DMS 273 treated with DMSO at 0.1 percent for 48 hours (cell line): ENCODE measurements around the gene HOXD13.

Experiments
- DNase-seq: peaks from one replicate; lab custom pipeline; 2025; lab: John Stamatoyannopoulos, UW

The HOXD13 gene

DNA sequence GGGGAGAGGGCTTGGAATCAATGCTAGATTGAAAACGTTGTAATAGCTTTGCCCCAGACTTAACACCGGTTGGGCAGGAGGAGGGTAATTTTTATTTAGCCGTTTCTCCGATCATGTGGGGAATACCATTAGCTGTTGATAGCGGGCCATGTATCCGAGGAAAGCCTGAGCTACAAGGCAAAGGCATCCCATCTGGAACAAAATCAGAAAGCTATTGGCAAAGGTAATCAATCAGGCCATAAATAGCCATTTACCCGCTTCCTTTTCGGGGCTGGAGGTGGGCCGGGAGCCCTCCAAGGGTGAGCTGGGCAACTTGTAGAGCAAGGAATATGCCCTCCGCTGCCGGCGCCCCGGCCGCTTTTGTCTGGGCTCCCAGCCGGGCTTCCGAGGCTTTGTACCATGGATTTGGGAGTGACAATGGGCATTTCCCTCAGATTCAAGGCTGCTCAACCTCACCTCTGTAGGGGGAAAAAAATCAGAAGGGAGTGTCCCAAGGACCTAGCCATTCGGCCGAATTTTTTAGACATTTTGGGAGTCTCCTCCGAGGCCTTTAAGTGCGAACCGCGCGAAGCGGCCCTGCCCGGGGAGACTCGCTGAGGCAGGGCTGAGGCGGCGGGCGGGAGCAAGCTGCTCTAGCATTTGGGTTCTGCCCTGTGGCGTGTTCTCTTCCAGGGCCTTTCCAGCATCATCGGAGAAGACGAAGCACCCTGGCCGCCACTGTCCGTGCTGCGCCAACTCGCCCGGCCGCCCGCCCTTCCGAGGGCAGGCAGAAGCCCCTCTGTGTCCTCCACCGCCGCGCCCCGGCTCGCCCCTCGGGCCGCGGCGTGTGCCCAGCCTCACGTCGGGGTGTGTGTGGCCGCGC lies 28.9 kb downstream of the HOXD13 start:
- DNase-seq: no peak

DNA sequence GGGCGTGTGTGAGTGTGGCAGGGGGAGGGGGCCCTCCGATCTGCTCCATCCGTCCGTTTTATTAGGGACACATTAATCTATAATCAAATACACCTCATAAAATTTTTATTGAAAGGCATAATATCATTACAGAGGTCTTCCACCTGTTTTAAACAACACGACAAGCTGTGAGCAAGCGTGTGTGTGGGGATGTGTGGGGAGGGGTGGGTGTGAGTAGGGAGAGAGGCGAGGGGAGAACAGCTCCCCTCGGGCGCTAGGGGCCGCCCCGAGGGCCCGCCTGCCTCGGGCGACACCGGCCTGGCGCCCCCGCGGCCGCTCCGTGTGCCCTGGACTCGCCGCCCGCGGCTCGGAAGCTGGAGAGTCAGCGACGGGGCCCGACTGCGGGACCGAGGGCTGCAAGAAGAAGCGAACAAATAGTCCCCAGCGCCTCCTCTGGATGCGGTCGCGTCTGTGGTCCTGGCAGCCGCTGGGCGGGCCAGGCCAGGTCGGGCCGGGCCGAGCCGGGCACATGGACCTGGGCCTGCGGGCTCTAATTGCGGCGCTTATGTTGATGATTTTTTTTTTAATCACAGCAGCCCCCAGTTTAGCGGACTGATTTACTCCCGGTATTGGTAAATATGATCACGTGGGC lies 29.6 kb downstream of the HOXD13 start:
- no peak for DNase-seq

DNA sequence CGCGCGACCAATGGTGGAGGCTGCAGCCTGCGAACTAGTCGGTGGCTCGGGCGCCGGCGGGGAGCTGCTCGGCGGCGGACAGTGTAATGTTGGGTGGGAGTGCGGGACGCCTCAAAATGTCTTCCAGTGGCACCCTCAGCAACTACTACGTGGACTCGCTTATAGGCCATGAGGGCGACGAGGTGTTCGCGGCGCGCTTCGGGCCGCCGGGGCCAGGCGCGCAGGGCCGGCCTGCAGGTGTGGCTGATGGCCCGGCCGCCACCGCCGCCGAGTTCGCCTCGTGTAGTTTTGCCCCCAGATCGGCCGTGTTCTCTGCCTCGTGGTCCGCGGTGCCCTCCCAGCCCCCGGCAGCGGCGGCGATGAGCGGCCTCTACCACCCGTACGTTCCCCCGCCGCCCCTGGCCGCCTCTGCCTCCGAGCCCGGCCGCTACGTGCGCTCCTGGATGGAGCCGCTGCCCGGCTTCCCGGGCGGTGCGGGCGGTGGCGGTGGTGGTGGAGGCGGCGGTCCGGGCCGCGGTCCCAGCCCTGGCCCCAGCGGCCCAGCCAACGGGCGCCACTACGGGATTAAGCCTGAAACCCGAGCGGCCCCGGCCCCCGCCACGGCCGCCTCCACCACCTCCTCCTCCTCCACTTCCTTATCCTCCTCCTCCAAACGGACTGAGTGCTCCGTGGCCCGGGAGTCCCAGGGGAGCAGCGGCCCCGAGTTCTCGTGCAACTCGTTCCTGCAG lies 30.3 kb downstream of the HOXD13 start, which contains the start of gene HOXD9:
Gene HOXD9 (plus strand): TSS at position 37 of the 728 bp plus-strand sequence. CDS start 50 bp downstream, at position 87.
- no peak for DNase-seq

DNA sequence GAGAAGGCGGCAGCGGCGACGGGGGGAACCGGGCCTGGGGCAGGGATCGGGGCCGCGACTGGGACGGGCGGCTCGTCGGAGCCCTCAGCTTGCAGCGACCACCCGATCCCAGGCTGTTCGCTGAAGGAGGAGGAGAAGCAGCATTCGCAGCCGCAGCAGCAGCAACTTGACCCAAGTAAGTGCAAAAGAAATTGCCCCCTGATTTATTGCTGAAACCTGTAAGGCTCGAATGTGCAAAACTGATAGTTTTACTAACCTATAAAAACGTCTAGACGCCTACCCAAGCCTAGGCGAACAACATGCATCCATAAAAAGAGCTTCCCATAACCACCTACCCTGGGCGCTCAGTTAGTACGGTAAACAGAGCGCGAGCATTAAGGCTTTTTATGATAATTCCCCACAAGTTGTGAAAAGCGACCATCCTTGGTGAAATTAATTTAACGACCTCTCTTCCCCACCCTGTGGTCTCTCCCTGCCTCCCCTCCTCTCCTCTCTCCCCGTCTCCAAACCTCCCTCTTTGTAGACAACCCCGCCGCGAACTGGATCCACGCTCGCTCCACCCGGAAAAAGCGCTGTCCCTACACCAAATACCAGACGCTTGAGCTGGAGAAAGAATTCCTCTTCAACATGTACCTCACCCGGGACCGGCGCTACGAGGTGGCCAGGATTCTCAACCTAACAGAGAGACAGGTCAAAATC lies 31.0 kb downstream of the HOXD13 start:
- no peak for DNase-seq

DNA sequence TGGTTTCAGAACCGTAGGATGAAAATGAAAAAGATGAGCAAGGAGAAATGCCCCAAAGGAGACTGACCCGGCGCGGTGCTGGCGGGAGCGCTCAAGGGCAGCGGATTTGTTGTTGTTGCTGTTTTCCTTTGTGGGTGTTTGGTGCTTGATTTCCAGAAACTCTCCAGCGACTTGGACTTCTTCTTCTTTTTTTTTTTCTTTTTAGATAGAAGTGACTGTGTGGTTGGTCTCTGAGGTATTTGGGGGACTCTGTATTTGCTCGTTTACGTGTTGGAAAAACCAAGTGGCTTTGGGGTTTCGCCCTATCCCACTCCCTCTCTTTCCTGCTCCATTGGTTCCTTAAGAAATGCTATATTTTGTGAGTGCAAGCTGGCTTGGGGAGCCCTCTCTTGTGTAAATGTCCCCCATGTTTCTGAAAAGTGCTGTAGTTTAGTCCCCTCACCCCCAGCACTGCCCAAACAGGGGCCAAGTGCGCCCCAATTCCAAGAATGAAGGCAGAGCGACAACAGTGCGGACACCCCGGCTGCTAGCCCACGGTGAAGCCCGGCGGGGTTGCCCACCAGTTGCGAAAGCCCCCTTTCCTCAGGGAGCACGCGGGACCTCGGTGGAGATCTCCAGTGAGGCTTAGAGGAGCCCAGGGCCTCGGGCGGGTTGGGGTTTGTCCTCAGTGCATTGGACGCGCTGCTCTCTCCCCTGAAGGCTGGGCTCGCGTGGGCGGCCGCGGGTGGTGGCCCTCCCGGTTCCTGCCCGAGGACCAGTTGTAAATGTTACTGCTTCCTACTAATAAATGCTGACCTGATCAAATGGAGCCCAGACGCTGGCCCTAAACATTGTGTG lies 31.8 kb downstream of the HOXD13 start:
- no peak for DNase-seq

DNA sequence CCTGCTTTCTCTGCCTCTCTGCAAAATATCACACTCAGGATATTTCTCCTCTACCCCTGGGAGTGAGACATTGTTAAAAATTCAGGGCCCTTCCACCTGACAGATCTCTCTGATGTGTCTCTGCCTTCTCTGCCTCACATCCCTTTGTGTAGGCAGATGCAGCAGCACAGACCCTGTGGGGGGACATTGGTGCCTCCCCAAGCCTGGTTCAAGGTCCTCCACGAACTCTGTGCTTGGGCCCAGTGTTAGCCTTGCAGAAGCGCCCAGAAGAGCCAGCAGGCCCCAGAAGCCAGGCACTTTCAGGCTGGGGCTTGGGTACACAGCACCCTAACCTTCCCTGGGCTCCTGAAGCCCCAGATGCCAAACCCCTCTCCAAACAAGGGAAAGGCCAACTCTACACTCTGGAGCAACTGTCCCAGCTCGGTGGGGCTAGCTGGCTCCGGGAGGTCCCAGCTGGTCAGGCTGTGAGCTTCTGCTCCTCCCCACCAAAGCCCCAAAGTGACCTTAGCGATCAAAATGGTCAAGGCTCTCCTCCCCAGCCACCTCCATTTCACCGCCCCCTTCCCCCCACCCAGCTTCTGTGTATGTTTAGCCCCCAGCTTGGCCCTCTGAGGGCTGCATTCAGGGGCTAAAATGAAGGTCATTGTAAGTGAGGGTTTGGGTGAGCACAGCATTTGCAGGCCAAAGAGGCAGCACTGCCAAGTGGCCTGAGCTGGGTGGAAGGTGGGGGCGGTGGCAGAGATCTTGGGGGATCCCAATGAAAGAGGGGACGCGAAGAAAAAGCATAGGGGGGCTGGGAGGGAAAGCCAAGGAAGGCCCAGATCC lies 32.6 kb downstream of the HOXD13 start:
- DNase-seq: no peak

DNA sequence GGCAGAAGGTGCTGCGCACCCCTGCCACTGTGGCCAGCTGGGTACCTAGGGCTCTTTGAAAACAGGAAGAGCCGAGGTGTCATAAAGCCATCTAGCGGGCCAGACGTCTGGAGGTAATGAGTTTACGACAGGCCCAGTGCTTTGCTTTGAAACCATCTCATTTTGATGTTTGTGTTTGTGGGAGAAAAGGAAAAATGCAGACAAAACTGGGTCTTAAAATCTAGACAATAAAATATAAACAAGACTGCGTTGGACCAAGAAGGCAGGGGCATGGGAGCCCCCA lies 33.2 kb downstream of the HOXD13 start:
- DNase-seq: no peak

DNA sequence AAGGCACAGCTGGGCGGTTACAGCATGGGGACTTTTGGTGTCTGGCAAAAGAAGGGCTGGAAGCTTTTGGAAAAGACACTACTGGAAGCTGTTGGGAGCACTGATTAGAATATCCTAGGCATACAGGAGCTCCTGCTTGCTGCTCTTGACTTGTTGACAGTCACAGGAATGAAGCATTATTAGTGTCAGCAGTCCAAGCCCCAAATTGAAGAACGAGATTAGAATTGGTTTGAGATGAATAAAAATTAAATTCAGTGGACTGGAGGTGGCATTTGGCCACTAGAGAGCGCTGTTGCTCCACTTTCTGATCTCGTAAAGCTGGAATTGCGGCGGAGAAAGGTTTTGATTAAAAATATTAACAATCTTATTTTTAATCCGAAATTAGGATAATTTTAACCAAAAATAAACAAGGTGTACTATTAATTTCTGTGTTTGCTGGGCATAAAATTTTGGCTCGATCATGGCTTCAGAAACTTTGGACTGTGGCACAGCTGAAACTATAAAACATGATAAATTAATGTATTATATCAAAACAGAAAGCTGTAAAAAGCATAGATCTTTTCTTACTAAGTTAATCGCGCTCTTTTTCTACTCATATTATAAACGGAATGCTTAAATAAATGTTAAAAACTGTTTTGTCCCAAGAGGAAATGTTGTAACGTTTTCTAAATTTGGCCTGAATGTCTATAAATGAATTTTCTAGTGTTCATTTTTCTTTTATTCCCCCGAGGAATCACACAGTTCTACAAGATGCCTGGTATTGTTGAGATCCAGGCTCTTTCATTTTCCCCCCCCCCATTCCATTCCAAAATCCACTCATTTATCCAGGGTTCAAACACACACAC lies 34.6 kb downstream of the HOXD13 start:
- no peak for DNase-seq

DNA sequence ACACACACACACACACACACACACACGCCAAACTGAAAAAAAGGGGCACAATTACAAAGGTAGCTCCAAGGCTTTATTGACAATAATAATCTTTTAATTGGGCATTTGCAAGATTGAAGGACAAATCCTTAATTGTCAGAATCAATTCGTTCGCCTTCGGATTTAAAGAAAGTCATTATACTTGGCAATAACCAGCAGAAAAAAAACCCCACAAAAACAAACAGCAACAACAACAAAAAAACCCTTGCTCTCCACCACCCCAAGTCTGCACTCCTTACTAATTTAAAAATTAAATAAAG lies 35.2 kb downstream of the HOXD13 start:
- DNase-seq: no peak

DNA sequence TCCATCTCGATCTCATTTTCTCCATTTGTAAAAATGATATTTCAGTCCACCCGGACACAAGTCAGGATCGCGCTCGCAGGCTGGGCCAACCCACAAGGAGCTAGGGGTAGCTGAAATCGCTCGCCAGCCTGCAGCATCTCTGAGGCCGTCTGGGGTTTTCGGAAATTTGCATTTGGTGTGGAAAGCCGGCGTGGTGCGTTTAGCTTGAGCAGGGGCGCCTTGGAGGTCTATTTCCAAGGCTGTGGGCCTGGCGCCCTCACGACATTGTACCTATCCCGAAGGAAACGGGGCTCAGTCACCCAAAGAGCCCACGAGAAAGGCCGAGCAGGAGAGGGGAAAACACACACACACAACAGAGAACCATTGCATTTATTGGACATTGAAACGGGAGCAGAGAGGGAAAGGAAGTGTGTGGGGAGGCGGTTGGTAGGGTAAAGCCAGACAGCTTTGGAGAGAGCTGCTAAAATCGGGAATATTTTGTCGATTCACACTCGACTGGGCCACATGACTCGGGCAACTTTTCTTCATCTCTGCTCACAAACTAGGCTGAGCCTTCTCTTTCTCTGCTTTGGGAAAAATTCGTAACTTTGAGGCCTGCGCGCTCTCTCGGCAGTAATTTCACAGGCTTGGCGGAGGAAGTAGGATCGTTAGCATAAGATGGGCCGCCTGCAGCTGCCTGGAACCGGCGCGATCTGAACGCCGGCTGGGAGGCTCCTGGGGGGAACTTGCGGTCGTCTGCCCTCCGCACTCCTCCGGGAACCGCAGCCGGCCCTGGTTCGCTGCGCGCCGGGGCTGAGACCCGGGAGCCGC lies 35.9 kb downstream of the HOXD13 start:
- DNase-seq: no peak

DNA sequence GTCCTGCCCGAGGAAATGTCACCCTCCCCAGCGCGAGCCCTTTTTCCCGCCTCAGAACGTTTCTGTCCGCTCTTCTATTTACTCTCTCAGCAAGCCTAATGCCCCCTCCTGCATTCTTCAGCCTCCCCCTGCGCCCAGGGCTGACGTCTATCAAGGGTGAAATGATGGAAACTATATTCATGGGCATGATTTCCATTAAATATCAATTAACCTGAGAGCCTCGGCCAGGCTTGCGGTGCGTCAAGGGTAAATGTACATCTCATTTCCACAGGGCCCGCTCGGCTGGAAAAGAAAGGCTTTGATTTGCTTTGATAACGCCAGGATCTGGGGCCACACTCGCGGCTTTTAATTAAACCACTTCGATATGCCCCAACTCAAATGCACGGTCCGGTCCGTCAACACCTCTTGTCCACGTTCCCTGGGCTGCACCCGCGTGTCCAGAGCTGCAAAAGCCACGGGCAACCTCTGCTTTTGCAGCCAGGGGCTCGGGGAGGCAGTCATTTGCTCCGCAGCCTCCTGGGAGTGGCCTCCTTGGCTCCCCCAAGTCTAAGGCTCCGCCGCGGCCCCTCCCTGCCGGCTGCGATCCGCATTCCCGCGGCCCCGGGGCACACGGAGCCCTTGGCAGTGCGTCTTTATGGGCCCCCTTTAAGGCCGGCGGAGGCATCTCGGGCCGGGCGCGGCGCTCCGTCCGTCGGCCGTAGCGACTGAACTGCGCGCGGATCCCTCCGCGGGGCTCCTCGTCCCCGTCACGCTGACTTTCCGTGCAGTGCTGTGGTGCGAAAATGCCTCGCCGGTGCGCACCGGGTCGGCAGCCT lies 36.7 kb downstream of the HOXD13 start, which contains the start of gene HOXD8:
Gene HOXD8 (plus strand): TSS at position 724 of the 815 bp plus-strand sequence. CDS start 662 bp downstream, outside the sequence.
- no peak for DNase-seq

DNA sequence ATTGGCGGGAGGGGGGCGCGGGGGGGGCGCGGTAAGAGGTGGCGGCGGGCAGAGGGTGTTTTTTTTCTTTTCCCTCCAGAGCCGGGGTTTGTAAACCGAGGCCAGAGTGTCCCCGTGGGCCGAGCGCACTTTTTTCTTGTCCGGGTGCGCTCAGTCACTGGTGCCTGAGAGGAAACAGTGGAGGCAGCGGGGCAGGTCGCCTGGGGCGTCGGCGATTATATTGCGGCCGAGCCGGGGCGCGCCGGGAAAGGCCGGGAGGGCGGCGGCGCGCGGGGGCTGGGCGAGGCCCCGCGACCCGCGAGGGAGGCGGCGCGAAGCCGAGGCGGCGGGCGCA lies 37.3 kb downstream of the HOXD13 start:
- no peak for DNase-seq

DNA sequence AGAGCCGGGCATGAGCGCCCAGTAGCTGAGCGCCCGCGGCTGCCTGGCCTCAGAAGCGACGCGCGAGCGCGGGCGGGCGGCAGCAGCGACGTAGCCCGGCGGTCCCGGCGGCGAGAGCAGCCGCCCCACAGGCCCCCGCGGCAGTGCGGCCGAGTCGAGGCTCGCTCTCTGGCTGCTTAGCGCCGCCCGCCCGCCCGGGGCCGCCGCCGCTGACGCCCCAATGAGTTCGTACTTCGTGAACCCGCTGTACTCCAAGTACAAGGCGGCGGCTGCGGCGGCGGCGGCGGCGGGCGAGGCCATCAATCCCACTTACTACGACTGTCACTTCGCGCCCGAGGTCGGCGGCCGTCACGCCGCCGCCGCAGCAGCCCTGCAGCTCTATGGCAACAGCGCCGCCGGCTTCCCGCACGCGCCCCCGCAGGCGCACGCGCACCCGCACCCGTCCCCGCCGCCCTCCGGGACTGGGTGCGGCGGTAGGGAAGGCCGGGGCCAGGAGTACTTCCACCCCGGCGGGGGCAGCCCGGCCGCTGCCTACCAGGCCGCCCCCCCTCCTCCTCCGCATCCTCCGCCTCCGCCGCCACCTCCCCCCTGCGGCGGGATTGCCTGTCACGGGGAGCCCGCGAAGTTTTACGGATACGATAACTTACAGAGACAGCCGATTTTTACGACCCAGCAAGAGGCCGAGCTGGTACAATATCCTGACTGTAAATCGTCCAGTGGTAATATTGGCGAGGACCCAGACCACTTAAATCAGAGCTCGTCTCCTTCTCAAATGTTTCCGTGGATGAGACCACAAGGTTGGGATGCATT lies 37.8 kb downstream of the HOXD13 start:
- DNase-seq: no peak

DNA sequence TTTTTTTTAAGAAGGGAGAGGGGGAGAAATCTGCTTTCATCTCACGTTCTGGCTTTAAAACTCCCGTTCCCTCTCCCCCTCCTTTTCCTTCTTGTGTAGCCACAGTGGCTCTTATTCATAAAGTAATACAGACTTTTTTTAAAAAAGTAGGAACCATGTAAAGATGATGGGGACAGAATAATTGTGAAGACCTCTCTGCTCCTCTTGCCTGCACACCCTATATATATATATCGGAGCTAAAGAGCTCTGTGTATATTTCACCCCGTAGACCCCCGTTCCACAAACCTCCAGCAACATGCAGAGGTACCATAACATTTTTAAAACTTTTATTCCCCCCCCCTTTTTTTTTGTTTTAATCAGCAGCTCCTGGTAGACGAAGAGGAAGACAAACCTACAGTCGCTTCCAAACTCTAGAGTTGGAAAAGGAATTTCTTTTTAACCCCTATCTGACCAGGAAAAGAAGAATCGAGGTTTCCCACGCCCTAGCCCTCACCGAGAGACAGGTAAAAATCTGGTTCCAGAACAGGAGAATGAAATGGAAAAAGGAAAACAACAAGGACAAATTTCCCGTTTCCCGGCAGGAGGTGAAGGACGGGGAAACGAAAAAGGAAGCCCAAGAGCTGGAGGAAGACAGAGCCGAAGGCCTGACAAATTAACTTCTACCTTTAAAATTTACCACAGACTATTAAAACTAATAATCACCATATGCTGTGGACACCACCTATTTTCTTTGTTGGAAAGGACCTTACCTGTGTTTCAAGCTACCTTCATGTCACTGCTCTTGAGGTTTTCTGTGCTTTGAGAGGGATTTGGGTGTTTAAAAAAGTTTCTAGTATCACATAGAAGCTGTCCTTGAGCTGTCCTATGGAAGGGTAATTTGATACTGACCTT lies 38.7 kb downstream of the HOXD13 start:
- no peak for DNase-seq

DNA sequence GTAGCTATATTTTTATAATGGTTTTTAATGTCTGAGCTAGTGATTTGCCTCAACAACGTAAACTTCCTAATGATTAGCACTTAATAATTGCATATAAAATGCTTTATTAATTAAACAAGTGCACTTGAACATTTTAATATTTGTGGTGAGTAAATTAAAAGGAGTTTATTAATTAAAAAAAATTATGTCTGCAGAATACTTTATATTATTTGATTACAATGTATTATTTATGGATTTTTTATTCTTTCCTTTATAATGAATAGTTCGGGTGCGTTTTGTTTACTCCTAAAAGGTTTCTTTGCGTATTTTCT lies 39.3 kb downstream of the HOXD13 start:
- DNase-seq: no peak
